ENCODE results near the gene SOCS3.

The SOCS3 gene

DNA sequence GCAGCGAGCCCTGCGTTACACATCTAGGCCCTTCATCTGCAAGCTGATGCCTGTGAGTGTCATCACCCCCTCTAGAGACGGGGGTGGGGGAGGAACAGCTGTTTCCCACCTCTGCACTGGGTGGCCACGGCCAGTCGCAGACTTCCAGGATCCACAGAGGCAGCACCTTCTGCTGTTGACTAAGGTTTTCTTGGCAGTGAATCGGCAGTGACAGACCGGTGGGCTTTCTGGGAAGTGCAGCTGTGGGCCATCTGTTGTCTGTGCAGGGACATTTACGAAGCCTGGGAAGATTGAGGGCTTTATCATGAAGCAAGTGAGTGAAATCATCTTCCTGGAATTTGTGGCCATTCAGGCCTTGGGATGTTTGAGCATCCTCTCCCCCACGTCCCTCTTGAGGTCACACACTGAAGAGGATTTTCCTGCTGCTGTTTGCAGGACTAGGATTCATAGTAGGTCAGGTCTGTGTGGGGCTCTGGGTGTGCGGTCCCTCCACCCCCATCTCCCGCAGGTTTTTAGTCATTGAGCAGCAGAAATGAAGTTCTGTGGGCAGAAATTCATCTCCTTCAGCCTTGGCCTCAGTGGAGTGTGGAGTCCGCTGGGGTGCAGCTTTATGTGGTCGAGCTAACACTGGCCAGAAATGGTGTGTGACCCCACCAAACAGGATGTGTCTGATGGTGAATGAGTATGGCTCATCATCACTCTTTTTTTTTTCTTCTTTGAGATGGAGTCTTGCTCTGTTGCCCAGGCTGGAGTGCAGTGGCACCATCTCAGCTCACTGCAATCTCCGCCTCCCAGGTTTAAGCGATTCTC is 30.6 kb upstream of the SOCS3 start:
- DNase-seq: no peak

DNA sequence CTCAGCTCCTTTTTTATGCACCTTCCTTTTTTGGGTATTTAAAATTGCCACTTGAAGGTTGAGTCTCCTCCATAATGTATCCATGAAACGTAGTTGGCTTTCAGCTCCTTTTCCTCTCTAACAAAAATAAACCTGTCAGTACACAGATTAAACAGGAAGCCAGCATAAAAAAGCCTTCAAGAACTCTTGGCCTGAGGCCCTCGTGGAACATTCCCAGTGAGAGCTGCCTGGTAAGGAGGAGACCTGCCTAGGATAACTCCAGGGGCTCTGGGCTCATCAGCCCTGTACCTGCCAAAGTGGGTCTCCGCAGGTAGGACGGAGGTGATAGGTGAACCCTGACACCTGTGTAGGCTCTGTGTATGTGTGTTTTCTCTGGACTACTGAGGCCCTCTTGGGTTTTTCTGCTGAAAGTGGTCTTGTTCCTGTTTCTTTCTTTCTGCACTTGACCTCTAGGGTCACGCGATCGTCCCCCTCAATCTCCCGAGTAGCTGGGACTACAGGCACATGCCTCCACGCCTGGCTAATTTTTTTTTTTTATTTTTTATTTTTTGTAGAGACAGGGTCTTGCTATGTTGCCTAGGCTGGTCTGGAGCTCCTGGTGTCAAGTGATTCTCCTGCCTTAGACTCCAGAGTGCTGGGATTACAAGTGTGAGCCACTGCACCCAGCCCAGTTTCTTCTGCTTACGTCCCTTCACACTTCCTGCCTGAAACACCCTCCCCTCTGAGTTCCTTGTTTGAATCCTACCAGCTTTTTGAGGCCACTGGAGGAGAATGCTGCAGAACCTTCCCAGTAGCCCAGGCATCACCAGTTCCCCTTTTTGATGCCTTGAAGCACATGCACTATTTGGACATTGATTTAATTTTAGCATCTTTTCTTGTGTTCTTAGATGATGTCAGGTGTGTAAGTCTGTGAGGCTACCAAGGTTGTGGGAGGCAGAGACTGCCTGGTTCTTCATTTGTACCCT is 28.4 kb upstream of the SOCS3 start:
- DNase-seq: peak; percentile 21

DNA sequence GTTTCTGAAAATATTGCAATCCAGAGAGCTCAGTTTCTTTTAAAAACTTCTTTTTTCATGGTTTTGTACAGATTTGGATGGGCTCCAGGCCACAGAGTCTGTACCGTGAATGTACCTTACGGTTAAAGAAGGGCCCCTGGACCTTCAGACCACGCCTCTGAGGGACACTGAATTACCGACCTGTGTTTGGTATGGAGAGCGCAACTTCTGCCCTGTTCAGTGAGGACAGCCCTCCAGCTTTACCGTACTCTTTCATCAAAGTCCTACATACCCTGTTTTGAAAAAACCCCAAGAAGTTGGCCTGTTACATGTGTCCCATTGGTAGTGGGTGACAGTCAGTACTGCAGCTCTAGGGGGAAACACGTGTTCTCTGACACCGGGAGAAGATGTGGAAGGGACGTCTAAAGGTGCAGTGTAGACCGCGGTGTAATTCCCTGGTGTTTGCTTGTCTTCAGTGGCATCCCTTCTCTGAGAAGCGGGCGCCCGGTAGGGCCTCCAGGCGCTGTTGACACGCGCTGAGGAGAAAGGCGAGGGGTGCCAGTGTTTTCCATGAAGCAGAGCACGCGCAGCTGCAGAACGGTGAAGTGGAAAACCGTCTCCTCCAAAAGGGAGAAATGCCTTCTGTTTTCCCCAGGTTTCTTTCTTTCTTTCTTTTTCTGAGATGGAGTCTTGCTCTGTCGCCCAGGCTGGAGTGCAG is 24.8 kb upstream of the SOCS3 start:
- DNase-seq: no peak

DNA sequence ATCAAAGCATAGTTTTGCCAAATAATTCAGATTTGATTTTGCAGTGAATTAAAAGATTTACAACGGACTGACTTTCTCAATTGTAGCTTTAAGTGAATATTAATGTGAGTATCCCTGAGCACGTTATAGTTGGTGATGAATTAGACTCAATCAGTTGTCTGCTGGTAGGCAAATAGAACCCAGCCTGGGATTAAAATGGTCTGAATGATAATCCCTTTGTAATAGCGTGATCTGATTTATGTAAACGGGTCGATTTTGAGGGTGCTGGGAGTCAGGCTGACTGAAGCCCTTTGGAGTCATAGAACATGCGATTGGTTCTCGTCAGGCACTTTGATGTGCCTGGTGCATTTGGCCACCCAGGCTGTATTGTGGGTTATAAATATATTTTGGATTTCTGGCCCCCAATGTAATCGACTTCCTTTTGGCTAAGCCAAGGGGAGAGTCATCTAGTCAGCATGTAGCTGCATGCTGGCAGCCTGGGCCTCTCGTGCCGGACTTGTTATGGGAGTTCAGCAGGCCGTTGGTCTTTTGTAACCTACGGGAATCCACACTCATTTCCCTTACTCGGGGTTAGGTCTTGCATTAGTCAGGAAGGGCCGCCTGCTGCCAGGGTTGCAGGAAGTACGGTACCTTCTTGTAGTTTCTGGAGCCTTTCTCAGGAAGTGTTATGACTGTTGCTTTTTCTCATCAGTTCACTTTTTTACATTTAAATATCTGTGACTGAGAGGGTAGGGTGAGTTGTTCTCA is 24.0 kb upstream of the SOCS3 start:
- DNase-seq: peak; percentile 61

DNA sequence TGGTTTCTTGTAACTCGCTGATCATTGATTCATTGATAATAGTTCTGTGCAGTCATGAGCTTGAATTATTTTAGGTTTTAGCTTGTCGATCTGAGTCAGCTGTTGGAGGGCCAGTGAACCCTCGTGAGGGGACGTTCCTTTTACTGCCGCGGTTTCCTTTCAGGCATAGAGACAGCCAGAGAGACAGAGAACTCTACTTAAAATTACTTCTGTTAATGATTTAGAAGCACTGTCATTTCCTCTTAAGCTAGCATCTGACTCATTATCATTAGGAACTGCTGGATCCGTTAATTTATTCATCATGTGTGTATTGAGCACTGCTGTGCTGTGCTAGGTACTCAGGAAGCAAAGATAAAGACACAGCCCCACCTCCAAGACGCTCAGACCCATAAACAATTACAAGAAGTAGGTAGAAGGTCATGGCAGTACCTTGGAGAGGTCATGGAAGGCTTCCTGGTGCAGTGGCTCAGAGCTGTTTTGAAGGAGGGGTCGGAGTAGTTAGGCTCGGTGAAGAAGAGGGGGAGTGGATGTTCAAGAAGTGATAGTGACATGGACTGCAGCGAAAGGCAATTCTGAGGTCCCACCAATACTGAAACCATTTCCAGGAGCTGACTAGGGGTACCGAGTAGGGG is 21.8 kb upstream of the SOCS3 start:
- peak; percentile 65 for DNase-seq

DNA sequence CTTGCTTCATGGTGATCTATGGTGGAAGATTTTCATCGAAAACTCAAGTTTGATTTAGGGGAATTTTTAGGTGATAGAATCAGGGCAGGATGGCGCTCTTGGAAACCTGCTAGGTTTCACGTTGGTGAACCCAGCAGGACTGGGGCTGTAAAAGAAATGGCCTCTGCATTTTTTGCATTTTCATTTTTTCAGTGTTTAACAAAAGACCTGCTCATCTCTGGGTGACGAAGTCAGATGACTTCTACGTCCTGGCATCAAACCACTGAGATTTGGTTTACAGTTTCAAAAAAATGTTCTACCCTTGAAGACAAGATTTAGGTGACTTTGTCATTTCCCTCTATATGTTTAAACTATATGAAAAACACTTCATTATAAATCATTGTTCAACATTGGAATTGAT is 20.5 kb upstream of the SOCS3 start:
- no peak for DNase-seq

DNA sequence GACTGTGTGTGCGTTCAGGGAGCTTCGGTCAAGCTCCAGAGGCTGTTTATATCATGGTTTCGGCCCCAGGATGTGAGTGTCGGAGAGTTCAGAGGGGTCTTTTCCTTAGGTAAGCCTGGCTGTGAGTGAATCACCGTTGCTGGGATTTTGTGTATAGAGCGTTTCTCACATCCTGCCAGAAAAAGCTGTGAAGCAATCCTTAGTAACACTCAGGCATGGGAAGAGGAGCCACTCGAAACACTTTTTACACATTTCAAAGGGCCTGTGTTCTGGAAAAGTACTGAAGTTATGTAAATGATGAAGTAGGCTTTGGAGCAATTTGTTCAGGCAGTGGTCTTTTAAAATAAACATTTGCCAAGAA is 19.2 kb upstream of the SOCS3 start:
- no peak for DNase-seq

DNA sequence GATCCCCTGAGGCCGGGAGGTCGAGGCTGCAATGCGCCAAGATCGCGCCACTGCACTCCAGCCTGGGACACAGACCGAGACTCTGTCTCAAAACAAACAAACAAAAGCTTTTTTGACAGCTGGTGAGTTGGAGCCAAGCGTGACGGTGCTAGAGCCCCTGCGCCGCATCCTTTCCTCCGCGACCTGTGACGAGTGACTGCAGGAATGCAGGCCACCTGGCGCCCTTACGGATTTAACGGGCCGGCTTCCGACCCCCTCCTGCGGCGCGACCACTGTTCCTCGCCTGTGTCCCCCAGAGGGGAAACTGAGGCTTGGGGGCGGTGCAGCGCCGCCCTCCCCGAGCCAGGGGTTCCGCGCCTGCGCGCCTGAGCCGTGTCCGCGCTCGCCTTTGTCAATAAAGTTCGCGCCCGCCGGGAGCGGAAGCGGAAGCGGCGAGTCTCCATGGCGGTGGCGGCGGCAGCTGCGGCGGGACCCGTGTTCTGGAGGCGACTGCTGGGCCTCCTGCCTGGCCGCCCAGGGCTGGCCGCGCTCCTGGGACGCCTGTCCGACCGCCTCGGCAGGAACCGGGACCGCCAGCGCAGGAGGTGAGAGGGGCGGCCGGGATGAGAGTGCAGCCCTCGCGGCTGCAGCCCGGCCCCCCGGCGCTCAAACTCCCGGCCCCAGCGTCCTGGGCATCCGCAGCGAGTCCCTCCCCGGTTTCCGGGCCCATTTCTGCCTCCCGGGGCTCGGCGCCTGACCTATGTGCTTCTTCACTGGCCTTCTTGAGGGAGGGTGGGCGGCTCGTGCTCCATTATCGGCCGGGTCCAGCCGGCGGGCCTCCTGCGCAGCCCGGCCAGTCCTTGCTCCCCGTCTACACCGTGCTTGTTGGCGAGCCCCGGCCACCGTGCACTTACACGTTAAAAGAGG is 18.6 kb upstream of the SOCS3 start, which contains the start of gene PGS1:
TSS of gene PGS1 (plus strand) at position 425 of the 906 bp plus-strand sequence. CDS start at position 442, 17 bp downstream.
- peak; percentile 85 for DNase-seq

DNA sequence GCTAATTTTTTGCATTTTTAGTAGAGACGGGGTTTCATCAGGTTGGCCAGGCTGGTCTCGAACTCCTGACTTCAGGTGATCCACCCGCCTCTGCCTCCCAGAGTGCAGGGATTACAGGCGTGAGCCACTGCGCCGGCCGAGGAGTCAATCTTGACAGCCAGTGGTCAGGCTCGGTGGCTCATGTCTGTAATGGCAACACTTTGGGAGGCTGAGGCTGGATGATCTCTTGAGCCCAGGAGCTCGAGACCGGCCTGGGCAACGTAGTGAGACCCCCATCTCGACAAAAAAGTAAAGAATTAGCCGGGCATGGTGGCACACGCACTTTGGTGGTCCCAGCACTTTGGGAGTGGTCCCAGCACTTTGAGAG is 18.0 kb upstream of the SOCS3 start:
- DNase-seq: no peak

DNA sequence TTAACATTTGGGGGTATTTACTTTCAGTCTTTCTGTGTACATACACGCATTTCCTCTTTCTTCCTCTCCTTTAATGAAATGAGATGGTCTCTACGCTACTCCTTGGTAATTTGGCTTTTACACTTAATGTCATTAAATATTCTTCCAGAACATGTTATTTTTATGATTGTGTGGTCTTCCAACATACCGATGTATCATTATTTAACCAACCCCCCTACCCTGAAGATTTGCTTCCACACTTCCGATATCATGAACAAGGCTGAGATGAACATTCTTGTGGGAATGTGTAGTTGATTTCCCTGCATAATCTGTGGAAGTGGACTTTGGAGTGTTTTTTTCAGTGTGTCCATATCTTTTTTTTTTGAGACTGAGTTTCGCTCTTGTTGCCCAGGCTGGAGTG is 16.3 kb upstream of the SOCS3 start:
- DNase-seq: no peak

DNA sequence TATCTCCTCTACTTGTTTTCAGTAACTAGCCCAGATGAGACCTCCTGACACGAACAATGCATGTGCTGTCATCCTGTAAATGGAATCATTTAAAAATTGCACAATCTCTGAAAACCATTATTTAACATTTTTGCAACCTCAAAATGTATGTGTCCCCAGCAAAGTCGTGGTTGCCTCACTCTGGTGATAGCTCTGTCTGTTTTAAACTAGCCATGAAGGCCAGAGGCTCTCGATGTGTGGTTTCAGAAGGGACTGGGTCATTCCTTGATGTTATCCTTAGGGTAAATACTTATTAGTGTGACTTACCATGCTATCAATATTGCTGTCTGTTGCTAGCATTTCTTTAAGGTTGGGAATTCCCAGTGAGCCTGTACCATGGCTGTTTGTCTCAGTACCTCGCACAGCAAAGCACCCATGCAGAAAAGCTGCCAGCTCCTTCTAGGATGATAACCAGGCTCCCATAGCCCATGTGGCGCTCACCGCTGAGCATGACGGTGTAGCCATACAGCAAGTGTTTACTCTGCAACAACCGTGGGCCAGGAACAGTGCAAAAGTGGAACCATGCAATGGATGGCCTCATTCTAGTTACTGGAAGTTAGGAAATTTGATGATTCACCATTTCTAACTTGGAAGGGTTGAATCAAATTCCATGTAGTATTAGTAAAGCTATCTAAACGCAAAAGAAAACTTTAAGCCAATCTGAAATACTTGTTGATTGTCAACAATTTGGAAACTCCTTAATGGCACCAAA is 15.7 kb upstream of the SOCS3 start:
- DNase-seq: no peak

DNA sequence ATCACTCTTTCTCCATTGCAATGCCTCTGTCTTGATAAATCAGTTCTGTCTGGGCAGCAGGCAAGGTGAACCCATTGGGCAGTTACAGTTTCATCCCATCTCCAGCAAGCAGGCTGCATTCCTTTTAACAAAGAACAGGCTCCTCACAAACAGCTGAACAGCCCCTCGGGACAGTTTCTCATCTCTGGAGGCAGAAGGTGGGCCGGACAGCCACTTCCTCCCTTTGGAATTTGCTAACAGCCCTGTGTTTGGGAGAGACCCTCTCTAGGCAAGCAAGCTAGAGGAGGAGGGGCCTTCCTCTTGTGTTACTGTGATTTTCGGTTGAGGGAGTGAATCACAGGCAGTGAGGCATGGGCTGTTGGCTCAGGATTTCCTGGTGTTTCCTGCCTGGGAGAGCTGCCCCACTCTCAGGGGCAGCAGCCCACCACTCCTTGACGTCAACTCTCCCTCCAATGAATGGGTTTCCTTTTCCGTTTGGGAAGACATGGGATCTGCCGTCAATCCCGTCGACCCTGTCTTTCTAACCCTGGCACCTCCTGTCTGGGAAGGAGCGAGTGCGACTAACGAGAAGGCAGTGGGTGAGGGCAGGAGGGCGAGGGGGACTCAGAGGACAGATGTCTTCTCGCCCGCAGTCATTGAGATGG is 14.9 kb upstream of the SOCS3 start:
- no peak for DNase-seq

DNA sequence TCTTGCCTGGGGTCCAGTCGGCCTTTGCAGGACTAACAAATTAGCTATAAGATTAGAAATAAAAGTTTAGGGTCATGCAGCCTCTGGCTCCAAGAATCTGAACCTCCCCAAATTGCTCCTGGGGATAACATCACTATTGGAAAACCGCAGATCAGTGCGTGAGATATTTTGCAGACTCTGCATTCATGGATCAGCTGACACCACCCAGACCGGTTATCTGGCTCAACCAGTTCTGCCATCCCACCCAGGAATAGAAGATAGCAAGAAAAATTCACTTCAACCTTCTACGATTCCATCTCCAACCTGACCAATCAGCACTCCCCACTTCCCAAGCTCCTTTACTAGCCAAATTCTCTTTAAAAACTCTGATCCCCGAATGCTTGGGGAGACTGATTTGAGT is 14.3 kb upstream of the SOCS3 start:
- DNase-seq: no peak

DNA sequence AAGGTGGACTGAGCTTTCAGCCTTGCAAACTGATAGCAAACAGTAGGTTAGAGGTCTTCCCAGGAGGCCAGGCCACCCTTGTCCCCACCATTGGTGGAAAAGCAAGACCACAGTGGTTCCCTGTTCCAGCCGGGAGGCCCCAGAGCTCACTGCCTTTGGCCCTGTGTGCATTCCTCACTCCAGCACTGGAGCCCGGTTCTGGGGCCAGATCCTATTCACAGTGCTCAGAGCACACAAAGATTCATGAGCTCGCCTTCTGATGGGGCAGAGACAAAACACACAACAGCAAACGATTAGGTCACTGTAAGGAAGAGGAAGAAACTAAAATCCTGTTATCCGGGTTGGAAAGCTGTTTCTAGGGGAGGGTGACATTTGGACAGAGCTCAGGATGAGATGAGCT is 13.0 kb upstream of the SOCS3 start:
- no peak for DNase-seq

DNA sequence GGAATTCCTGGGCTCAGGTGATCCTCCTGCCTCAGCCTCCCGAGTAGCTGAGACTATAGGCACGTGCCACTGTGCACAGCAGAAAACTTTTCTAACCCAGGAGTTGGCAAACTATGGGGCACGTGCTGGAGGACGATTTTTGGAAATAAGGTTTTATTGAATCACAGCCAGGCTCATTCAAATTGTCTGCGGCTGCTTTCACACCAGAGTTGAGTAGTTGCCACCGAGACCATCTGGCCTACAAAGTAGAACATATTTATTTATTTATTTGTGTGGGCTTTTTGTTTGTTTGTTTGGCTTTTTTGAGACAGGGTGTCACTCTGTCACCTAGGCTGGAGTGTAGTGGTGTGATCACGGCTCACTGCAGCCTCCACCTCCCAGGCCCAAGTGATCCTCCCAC is 11.2 kb upstream of the SOCS3 start:
- DNase-seq: no peak

DNA sequence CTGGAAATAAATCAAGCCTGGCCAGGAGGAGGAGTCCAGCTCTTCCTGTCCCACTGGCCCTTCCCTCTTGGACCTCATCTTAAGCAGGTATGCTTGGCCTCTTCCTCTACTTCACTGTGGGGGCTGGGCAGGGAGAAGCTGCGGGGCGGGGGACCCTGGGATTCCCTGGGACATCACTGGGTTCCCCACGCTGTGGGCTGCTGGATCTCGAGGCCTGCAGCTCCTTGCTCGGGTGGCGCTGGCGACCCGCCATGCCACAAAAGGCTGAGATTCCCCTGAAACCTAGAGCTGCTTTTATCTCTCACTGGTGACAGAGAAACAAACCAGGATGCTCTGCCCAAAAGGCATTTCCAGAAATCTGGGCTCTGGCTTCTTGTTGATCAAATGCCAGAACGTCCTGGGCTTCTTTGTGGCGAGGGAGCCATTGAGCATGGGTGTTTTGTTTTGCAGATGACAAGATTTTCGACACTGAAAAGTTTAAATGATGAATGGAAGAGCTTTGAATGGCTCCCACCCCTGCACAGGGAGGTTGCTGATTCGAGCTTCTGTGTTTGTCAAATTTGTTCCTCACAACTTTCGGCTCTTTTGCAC is 10.0 kb upstream of the SOCS3 start:
- no peak for DNase-seq

DNA sequence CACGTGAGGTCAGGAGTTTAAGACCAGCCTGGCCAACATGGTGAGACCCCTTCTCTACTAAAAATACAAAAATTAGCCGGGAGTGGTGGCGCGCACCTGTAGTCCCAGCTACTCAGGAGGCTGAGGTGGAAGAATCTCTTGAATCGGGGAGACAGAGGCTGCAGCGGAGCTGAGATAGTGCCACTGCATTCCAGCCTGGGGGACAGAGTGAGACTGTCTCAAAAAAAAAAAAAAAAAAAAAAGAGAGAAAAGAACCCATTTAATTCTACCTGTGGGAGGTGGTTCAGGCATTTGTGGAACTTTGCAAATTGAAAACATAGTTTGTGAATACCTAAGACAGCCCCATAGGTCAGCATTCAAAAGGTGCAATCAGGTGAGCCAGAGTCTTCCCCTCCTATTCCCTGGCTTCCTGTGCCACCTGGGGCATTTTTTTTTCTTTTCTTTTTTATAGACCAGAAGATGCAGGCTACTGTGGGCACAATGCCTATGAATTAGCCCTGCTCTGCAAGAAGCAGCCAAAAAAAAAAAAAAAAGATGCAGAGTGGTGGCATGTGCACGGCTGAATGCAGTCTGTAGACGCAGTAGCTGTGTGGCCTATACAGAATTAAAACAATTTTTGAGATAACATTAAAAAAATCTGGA is 9.1 kb upstream of the SOCS3 start:
- DNase-seq: no peak

DNA sequence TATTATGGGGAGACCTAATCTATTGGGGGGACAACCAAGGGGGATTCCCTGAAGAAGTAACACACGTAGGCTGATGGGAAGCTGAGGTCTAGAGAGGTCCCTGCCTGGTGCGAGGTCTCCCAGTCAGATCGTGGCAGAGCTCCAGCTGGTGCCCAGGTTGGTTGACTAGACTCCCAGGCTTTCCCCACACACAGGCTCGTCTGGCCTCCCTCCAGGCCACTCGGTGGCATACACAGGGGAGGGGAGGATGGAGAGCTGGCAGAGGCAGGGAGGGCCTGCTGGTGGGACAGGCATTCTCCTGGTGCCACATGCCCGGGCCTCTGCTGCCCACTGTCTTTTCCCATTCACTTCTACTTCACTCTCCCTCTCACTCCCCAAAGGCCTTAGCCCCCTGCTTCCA is 8.5 kb upstream of the SOCS3 start:
- no peak for DNase-seq

DNA sequence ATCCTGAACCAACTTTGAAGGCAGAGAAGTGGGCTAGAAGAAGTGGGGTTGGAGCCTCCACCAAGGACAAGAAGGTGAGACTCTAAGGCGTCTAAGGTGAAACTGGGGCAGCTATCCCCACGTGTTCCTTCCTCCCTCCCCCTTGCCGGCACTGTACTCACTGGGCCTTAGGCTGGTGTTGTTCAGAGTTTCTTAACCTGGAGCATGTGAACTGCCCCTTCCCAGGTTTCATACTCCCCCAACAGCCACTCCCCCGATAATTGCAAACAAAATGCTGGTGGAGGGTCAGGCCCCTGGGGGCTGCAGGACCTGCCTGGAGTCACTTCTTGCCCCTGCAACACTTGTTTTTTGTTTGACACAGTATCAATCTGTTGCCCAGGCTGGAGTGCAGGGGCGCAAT is 7.3 kb upstream of the SOCS3 start:
- no peak for DNase-seq
